Fibroblast of the aortic adventitia (primary cell): ENCODE results near the gene MUC5AC. TPM values are rescaled to one million over a fixed set of nuclear protein-coding genes. Genes with fewer than 3 reads are reported as not detected.

ENCODE experiments used
- DNase-seq: peaks from one replicate; pipeline ENCODE4 v3.0.0-alpha.2; 2010; ENCODE audit warnings: low read depth
- H3K4me3 ChIP-seq: 2 replicates; pipeline ENCODE4 v1.5.1; 2011; ENCODE audit warnings: low read depth, mild to moderate bottlenecking, control low read depth, low read length, moderate library complexity
- CTCF ChIP-seq: IDR thresholded peaks from 2 replicates; pipeline ENCODE4 v1.5.1; 2011; ENCODE audit warnings: mild to moderate bottlenecking, low read length, control low read depth, inconsistent platforms; ENCODE audit not compliant: insufficient read depth
- total RNA-seq: library from RNA; depleted of rRNA; stranded (reverse); fragments of >200 nt; gene quantifications from 2 replicates; pipeline ENCODE4 v1.2.3, GENCODE V29; 2012; ENCODE audit warnings: low replicate concordance

Gene MUC5AC
- total RNA-seq, 1 donor = under 0.01 TPM

GRCh38 chr11:1232883-1233321 lies 75.1 kb downstream of the MUC5AC start:
- no peak for DNase-seq
- TF ChIP-seq CTCF = no peak
- H3K4me3 ChIP-seq = no peak overlapping the region

GRCh38 chr11:1233351-1234053 lies 75.7 kb downstream of the MUC5AC start:
- no peak for TF ChIP-seq CTCF
- no peak overlapping the region for H3K4me3 ChIP-seq
- DNase-seq = no peak

GRCh38 chr11:1234054-1234720 lies 76.4 kb downstream of the MUC5AC start:
- DNase-seq = no peak

GRCh38 chr11:1234771-1235305 lies 77.1 kb downstream of the MUC5AC start:
- H3K4me3 ChIP-seq = no peak overlapping the region
- TF ChIP-seq CTCF = no peak
- DNase-seq = no peak

More at GRCh38 chr11:1234054-1234720, 76.4 kb downstream of the MUC5AC start:
- TF ChIP-seq CTCF = no peak
- no peak overlapping the region for H3K4me3 ChIP-seq

- TF ChIP-seq CTCF = no peak
- H3K4me3 ChIP-seq = no peak overlapping the region
- no peak for DNase-seq
These were observed 77.7 kb downstream of the MUC5AC start for GRCh38 chr11:1235306-1235900.

- no peak for DNase-seq
- no peak overlapping the region for H3K4me3 ChIP-seq
- no peak for TF ChIP-seq CTCF
These were observed 78.2 kb downstream of the MUC5AC start for GRCh38 chr11:1235901-1236315.
